HG02840 (cell line): Measurements from ENCODE around the gene NOTCH1.
"Not testable (repeated sequence)": the region's sequence is repeated elsewhere in the genome, so short reads cannot be mapped to it uniquely, and the experiment has no call there.

Source experiments
- ATAC-seq: cut with Tn5 transposase; IDR thresholded peaks from one replicate; pipeline ENCODE4 v1.9.1; 2021; ENCODE audit warnings: mild to moderate bottlenecking, moderate library complexity, moderate number of reproducible peaks; ENCODE audit not compliant: unreplicated experiment, low FRiP score

Gene NOTCH1

GRCh38 chr9:136565715-136566552 is 20.1 kb upstream of the NOTCH1 start:
- no peak for ATAC-seq

- no peak for ATAC-seq
These were observed 19.4 kb upstream of the NOTCH1 start for GRCh38 chr9:136565086-136565714.

GRCh38 chr9:136564379-136564988 is 18.6 kb upstream of the NOTCH1 start:
- no peak for ATAC-seq

- no peak for ATAC-seq
These were observed 17.9 kb upstream of the NOTCH1 start for GRCh38 chr9:136563646-136564325.

- ATAC-seq, result no peak
These were observed 17.1 kb upstream of the NOTCH1 start for GRCh38 chr9:136562746-136563495.

GRCh38 chr9:136561779-136562178 is 15.9 kb upstream of the NOTCH1 start:
- no peak for ATAC-seq

GRCh38 chr9:136560586-136560985 is 14.7 kb upstream of the NOTCH1 start:
- no peak for ATAC-seq

- not testable (repeated sequence) for ATAC-seq
These were observed 13.5 kb upstream of the NOTCH1 start for GRCh38 chr9:136559371-136559770.

GRCh38 chr9:136558846-136559245 is 13.0 kb upstream of the NOTCH1 start:
- not testable (repeated sequence) for ATAC-seq

GRCh38 chr9:136558373-136558772 is 12.5 kb upstream of the NOTCH1 start:
- no peak for ATAC-seq

- ATAC-seq, result no peak
These were observed 11.2 kb upstream of the NOTCH1 start for GRCh38 chr9:136557036-136557435.

- ATAC-seq, result no peak
These were observed 10.3 kb upstream of the NOTCH1 start for GRCh38 chr9:136556166-136556565.

GRCh38 chr9:136554870-136555269 is 9.0 kb upstream of the NOTCH1 start:
- no peak for ATAC-seq

GRCh38 chr9:136553581-136553980 is 7.7 kb upstream of the NOTCH1 start:
- no peak for ATAC-seq

GRCh38 chr9:136552117-136552703 is 6.4 kb upstream of the NOTCH1 start:
- ATAC-seq, result no peak

- no peak for ATAC-seq
These were observed 5.7 kb upstream of the NOTCH1 start for GRCh38 chr9:136551401-136552116.

- ATAC-seq, result no peak
These were observed 4.8 kb upstream of the NOTCH1 start for GRCh38 chr9:136550439-136551289.
